ENCODE results near the gene RNF17. TPM values are rescaled to one million over a fixed set of nuclear protein-coding genes. Genes with fewer than 3 reads are reported as not detected.

The RNF17 gene
- total RNA-seq, 4 donors from 2014 or later = not detected

DNA sequence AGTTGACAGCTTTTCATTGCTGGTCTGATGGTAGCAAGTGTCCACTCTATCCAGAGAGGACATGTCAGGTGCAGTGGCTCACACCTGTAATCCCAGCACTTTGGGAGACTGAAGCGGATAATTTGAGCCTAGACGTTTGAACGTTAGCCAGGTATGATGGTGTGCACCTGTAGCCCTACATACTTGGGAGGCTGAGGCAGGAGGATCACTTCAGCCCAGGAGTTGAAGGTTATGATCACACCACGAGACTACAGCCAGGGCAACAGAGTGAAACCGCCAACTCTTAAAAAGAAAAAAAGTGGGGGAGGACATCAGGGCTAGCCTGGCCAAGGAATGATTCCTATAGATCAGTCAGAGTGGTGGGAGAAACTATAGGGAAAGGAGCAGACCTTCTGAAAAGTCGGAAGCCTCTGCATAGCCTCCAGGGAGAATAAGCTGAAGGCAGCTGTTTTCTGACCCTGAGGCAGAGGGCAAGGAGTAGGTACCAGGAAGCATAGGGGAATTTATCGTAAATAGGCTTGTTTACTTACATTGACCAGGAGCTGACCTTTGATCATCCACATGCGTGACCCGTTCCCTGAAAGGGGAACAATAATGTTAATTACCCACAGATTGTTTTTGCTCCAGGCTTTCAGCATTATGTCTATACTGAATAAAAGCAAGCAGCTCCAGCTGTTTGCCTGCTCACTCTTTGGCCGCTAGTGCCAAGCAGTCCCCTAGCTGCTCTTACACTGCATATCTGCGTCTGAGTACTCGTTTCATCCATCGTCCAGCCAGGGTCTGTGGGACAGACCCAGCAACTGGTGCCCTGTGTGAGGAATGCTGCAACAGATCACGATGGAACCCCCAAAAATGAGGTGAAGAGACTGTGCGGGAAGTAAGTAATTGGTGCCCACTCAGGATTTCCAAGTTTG, 161.6 kb downstream of the RNF17 start:
- no peak overlapping the region for H3K4me3 ChIP-seq
- DNase-seq (ENCODE audit: extremely low spot score) = no peak
- 88% methylated on average over 15 of the region's 15 CpGs for WGBS
- intact Hi-C loops (cut with DNase I) = no loop called here
- peaks cover 13 to 18% (median 16%) of the 10 kb centered on the region in 4 donors for H3K4me1 ChIP-seq
- no peaks in the 10 kb centered on the region for H3K9me3 ChIP-seq
- TF ChIP-seq POLR2A (IDR thresholded peaks at IDR 0.05; ENCODE audit: low read depth) = no peak
- TF ChIP-seq POLR2AphosphoS5 (IDR thresholded peaks at IDR 0.05) = no peak
- TF ChIP-seq, protein P1, sequence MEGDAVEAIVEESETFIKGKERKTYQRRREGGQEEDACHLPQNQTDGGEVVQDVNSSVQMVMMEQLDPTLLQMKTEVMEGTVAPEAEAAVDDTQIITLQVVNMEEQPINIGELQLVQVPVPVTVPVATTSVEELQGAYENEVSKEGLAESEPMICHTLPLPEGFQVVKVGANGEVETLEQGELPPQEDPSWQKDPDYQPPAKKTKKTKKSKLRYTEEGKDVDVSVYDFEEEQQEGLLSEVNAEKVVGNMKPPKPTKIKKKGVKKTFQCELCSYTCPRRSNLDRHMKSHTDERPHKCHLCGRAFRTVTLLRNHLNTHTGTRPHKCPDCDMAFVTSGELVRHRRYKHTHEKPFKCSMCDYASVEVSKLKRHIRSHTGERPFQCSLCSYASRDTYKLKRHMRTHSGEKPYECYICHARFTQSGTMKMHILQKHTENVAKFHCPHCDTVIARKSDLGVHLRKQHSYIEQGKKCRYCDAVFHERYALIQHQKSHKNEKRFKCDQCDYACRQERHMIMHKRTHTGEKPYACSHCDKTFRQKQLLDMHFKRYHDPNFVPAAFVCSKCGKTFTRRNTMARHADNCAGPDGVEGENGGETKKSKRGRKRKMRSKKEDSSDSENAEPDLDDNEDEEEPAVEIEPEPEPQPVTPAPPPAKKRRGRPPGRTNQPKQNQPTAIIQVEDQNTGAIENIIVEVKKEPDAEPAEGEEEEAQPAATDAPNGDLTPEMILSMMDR (IDR thresholded peaks at IDR 0.05) = no peak
- TF ChIP-seq EP300 (IDR thresholded peaks at IDR 0.05) = no peak
- no peak overlapping the region for H3K27ac ChIP-seq (replicated peaks in 1 of 4)
- no peaks in the 10 kb centered on the region for H3K27me3 ChIP-seq
- H3K36me3 ChIP-seq = no peaks in the 10 kb centered on the region

DNA sequence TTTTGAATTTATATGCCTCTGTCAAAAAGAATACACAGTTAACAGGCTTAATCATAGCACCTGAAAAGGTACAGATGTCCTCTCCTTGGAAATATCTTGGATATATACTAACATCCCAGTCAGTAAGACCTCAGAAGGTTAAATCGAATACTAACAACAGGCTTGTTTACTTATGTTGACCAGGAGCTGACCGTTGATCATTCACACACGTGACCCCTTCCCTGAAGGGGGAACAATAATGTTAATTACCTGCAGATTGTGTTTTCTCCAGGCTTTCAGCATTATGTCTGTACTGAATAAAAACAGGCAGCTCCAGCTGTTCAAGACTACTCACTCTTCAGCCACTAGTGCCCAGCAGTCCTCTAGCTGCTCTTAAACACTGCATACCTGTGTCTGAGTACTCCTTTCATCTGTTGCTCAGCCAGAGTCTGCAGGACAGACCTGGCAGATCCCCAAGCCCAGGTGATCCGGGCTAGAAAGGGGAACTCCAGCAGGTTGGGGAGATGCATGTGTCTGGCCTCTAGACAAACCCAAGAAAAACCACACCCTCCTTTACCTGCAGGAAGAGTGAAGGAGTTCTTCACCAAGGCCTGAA, 163.9 kb downstream of the RNF17 start:
- H3K27me3 ChIP-seq = peaks cover 0 to 13% (median 3%) of the 10 kb centered on the region in 4 donors
- no peaks in the 10 kb centered on the region for H3K36me3 ChIP-seq
- H3K4me1 ChIP-seq = peaks cover 4 to 11% (median 8%) of the 10 kb centered on the region in 4 donors
- H3K27ac ChIP-seq (replicated peaks in 1 of 4) = no peak overlapping the region
- 58% methylated on average over 3 of the region's 4 CpGs for WGBS
- intact Hi-C loops (cut with DNase I) = no loop called here
- DNase-seq (ENCODE audit: extremely low spot score) = no peak
- TF ChIP-seq, protein P1 (IDR thresholded peaks at IDR 0.05) = no peak
- TF ChIP-seq POLR2A (IDR thresholded peaks at IDR 0.05; ENCODE audit: low read depth) (no peak), POLR2AphosphoS5 (IDR thresholded peaks at IDR 0.05) (no peak), EP300 (IDR thresholded peaks at IDR 0.05) (no peak)
- no peak overlapping the region for H3K4me3 ChIP-seq
- H3K9me3 ChIP-seq = no peaks in the 10 kb centered on the region

DNA sequence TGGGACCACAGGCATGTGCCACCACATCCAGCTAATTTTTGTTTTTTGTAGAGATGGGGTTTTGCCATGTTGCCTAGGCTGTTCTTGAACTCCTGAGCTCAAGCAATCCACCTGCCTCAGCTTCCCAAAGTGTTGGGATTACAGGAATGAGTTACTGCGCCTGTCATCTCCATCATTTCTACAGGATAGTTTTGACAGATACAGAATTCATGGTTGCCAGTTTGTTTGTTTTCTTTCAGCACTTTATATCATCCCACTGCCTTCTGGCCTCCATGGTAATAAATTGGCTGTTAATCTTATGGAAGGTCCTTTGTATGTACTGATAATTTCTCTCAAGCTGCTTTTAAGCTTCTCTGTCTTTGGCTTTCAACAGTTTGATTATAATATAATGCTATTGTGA, 165.2 kb downstream of the RNF17 start:
- peaks cover 0 to 13% (median 3%) of the 10 kb centered on the region in 4 donors for H3K27me3 ChIP-seq
- DNase-seq (ENCODE audit: extremely low spot score) = no peak
- H3K27ac ChIP-seq (replicated peaks in 1 of 4) = no peak overlapping the region
- no peak overlapping the region for H3K4me3 ChIP-seq
- TF ChIP-seq EP300 (IDR thresholded peaks at IDR 0.05) = no peak
- TF ChIP-seq POLR2AphosphoS5 (IDR thresholded peaks at IDR 0.05) = no peak
- TF ChIP-seq, protein P1 (IDR thresholded peaks at IDR 0.05) = no peak
- TF ChIP-seq POLR2A (IDR thresholded peaks at IDR 0.05; ENCODE audit: low read depth) = no peak
- intact Hi-C loops (cut with DNase I) = no loop called here
- H3K9me3 ChIP-seq = no peaks in the 10 kb centered on the region
- no peaks in the 10 kb centered on the region for H3K36me3 ChIP-seq
- 91% methylated on average over 1 of the region's 1 CpG for WGBS
- H3K4me1 ChIP-seq = peaks cover 0 to 7% (median 2%) of the 10 kb centered on the region in 4 donors

Other genes starting within 250 kb of the RNF17 start
- not detected for gene ATP12A, start 83.8 kb upstream of the RNF17 start, total RNA-seq